H1 (cell line): ENCODE measurements around the gene GALNT5. TPM values are rescaled to one million over a fixed set of nuclear protein-coding genes. Genes with fewer than 3 reads are reported as not detected.

Experiments
- CHD2 ChIP-seq: IDR thresholded peaks from 2 replicates; pipeline ENCODE4 v1.6.1; 2012; ENCODE audit warnings: low read length, improper control_type of control experiment
- CHD7 ChIP-seq: fragments of 300-600 bp; sonication (generic); IDR thresholded peaks from 2 replicates; pipeline ENCODE4 v1.7.1; 2012; ENCODE audit warnings: low read length, moderate library complexity, mild to moderate bottlenecking, inconsistent platforms; ENCODE audit not compliant: insufficient replicate concordance
- CREB1 ChIP-seq: IDR thresholded peaks from 2 replicates; pipeline ENCODE4 v1.6.1; 2012; ENCODE audit warnings: inconsistent platforms
- JUN ChIP-seq: IDR thresholded peaks from 2 replicates; pipeline ENCODE4 v1.6.1; 2011; ENCODE audit warnings: low read depth, mild to moderate bottlenecking, improper control_type of control experiment, low read length
- KDM4A ChIP-seq: IDR thresholded peaks from one replicate; pipeline ENCODE4 v1.7.1; 2012; ENCODE audit warnings: low read depth, mild to moderate bottlenecking, moderate library complexity, low read length, inconsistent platforms; ENCODE audit not compliant: severe bottlenecking
- NANOG ChIP-seq: IDR thresholded peaks from 2 replicates; pipeline ENCODE4 v1.6.1; 2011; ENCODE audit warnings: low read length, low read depth, mild to moderate bottlenecking, inconsistent platforms; ENCODE audit not compliant: insufficient read depth, poor library complexity, severe bottlenecking
- POLR2A ChIP-seq, 2 experiments: IDR thresholded peaks; 1 replicate in 1 of 2; 2 replicates in 1 of 2; pipeline ENCODE4 v1.6.1; 2011; ENCODE audit warnings: low read depth in 2 of 2, low read length in 2 of 2, mild to moderate bottlenecking in 2 of 2; ENCODE audit errors: control extremely low read depth in 1 of 2
- SP1 ChIP-seq: IDR thresholded peaks from 2 replicates; pipeline ENCODE4 v1.6.1; 2011; ENCODE audit warnings: low read depth, low read length
- SP2 ChIP-seq: IDR thresholded peaks from 2 replicates; pipeline ENCODE4 v1.6.1; 2012; ENCODE audit warnings: mild to moderate bottlenecking, low read length, inconsistent platforms
- YY1 ChIP-seq: IDR thresholded peaks from 2 replicates; pipeline ENCODE4 v1.6.1; 2011; ENCODE audit warnings: low read depth, mild to moderate bottlenecking, low read length
- polyA plus RNA-seq, 7 experiments: library from polyadenylated mRNA; depleted of rRNA in 3 of 7; stranded (reverse) in 5 of 7; unstranded in 2 of 7; fragments of >200 nt in 5 of 7; fragments of 200-250 nt in 2 of 7; gene quantifications; 1 replicate in 5 of 7; 2 replicates in 1 of 7; 4 replicates in 1 of 7; pipeline versions ENCODE4 v1.2.1 to v1.2.3, GENCODE V29; 2011 to 2013; ENCODE audit warnings: missing spikeins in 2 of 7, mixed read lengths in 2 of 7
- total RNA-seq: library from RNA; stranded (reverse); fragmentation: NEBNext Ultra II Directional; extraction: Animal tissue kit (Norgen Biotek cat#: 25700); gene quantifications from 2 replicates; pipeline ENCODE4 v1.2.1, GENCODE V29; 2021

GALNT5 gene
- total and polyA plus RNA-seq, 2 of the 8 experiments (the other 6 are each of a cell fraction or from before 2014, with no cell fraction given) = 0.02 to 0.06 TPM

GRCh38 chr2:157269922-157270321 lies 12.4 kb downstream of the GALNT5 start (continued):
- no peak for TF ChIP-seq CHD7
- no peak for TF ChIP-seq CREB1
- no peak for TF ChIP-seq JUN
- no peak for TF ChIP-seq YY1
- no peak for TF ChIP-seq SP2
- no peak for TF ChIP-seq NANOG
- TF ChIP-seq CHD2 = no peak
- TF ChIP-seq SP1 = no peak
- TF ChIP-seq POLR2A (IDR thresholded peaks at IDR 0.05; ENCODE audit: control extremely low read depth in 1 of 2, low read depth in 2 of 2, low read length in 2 of 2) = no peak
- no peak for TF ChIP-seq KDM4A
